Suprapubic skin (tissue), 4 donors: Measurements from ENCODE around the gene SPDYE6. TPM values are rescaled to one million over a fixed set of nuclear protein-coding genes. Genes with fewer than 3 reads are reported as not detected.
A peak's percentile ranks its signal among the peaks of the same experiment; 100 is the strongest.
"Not testable (repeated sequence)": the region's sequence is repeated elsewhere in the genome, so short reads cannot be mapped to it uniquely, and the experiment has no call there.

Source experiments
- DNase-seq, 2 donors: peaks; one replicate each; pipeline ENCODE4 v3.0.0-alpha.2; 2019; ENCODE audit warnings: low spot score in 2 of 2
- H3K27ac ChIP-seq: fragments of 200-600 bp; sonication (generic); one replicate; pipeline ENCODE4 v1.5.1; 2019
- H3K27me3 ChIP-seq: fragments of 200-600 bp; sonication (generic); one replicate; pipeline ENCODE4 v1.5.1; 2019
- H3K36me3 ChIP-seq: fragments of 200-600 bp; sonication (generic); one replicate; pipeline ENCODE4 v1.5.1; 2019
- H3K4me1 ChIP-seq: fragments of 200-600 bp; sonication (generic); one replicate; pipeline ENCODE4 v1.5.1; 2019
- H3K4me3 ChIP-seq: fragments of 200-600 bp; sonication (generic); one replicate; pipeline ENCODE4 v1.5.1; 2019; ENCODE audit warnings: mild to moderate bottlenecking
- H3K9me3 ChIP-seq: fragments of 200-600 bp; sonication (generic); one replicate; pipeline ENCODE4 v1.5.1; 2019
- CTCF ChIP-seq, 2 donors: fragments of 200-600 bp in 1 of 2; fragments of 450-650 bp in 1 of 2; sonication (generic) in 1 of 2; IDR thresholded peaks; one replicate each; pipeline ENCODE4 v1.5.1; 2016 to 2019; ENCODE audit warnings: antibody characterized with exemption in 2 of 2, mild to moderate bottlenecking in 1 of 2, moderate library complexity in 1 of 2
- EP300 ChIP-seq: sonication (generic); formaldehyde crosslinking; IDR thresholded peaks from one replicate; pipeline ENCODE4 v1.6.1; 2017; ENCODE audit warnings: antibody characterized with exemption
- POLR2A ChIP-seq, 2 donors: fragments of 450-650 bp; IDR thresholded peaks; one replicate each; pipeline ENCODE4 v1.6.1; 2017; ENCODE audit warnings: antibody characterized with exemption in 2 of 2, mild to moderate bottlenecking in 2 of 2, moderate library complexity in 2 of 2
- POLR2AphosphoS5 ChIP-seq, 3 donors: sonication (generic); formaldehyde crosslinking; IDR thresholded peaks; one replicate each; pipeline ENCODE4 v1.6.1; 2017; ENCODE audit warnings: antibody characterized with exemption in 3 of 3
- WGBS: methylation state at CpG from one replicate; pipeline ENCODE4 v1.1.5; 2018; 5-methylcytosine and 5-hydroxymethylcytosine counted together
- total RNA-seq, 4 donors: library from RNA; depleted of rRNA; stranded (reverse); fragments of >200 nt; gene quantifications; one replicate each; pipeline ENCODE4 v1.1.0, GENCODE V29; 2016

Gene SPDYE6
- total RNA-seq, 4 donors from 2014 or later: not detected

GRCh38 chr7:102326157-102326889, 29.9 kb downstream of the SPDYE6 start:
- 84% methylated on average over 11 of the region's 11 CpGs for WGBS
- no peak for DNase-seq

GRCh38 chr7:102325106-102325505, 31.1 kb downstream of the SPDYE6 start:
- H3K9me3 ChIP-seq, H3K27ac ChIP-seq, H3K36me3 ChIP-seq, DNase-seq, H3K4me1 ChIP-seq, H3K4me3 ChIP-seq: not testable (repeated sequence)
- H3K27me3 ChIP-seq: peaks cover 17% of the 10 kb centered on the region
- WGBS: 92% methylated on average over 11 of the region's 11 CpGs

More at GRCh38 chr7:102326157-102326889, 29.9 kb downstream of the SPDYE6 start:
- Histone ChIP-seq H3K9me3 (no peaks in the 10 kb centered on the region), H3K27me3 (peaks cover 17% of the 10 kb centered on the region), H3K27ac (no peak overlapping the region), H3K4me1 (peaks cover 4% of the 10 kb centered on the region), H3K36me3 (no peaks in the 10 kb centered on the region), H3K4me3 (no peak overlapping the region)
- no peak for TF ChIP-seq CTCF (IDR thresholded peaks at IDR 0.05)
- TF ChIP-seq POLR2AphosphoS5 (IDR thresholded peaks at IDR 0.05): no peak
- TF ChIP-seq POLR2A (IDR thresholded peaks at IDR 0.05): no peak
- no peak for TF ChIP-seq EP300

GRCh38 chr7:102323914-102324195, 32.4 kb downstream of the SPDYE6 start:
- WGBS: 81% methylated on average over 4 of the region's 5 CpGs

GRCh38 chr7:102322202-102322715, 34.0 kb downstream of the SPDYE6 start:
- peaks cover 15% of the 10 kb centered on the region for H3K27me3 ChIP-seq
- no peak for TF ChIP-seq CTCF (IDR thresholded peaks at IDR 0.05)
- no peak for TF ChIP-seq EP300
- no peak for TF ChIP-seq POLR2A (IDR thresholded peaks at IDR 0.05)
- no peak for TF ChIP-seq POLR2AphosphoS5 (IDR thresholded peaks at IDR 0.05)
- no peaks in the 10 kb centered on the region for H3K9me3 ChIP-seq
- 56% methylated on average over 8 of the region's 8 CpGs for WGBS
- H3K4me3 ChIP-seq: no peak overlapping the region
- no peak overlapping the region for H3K27ac ChIP-seq
- DNase-seq: peak in 1 of 2 donors; percentile 36
- peaks cover 9% of the 10 kb centered on the region for H3K4me1 ChIP-seq
- peaks cover 2% of the 10 kb centered on the region for H3K36me3 ChIP-seq

More at GRCh38 chr7:102323914-102324195, 32.4 kb downstream of the SPDYE6 start:
- no peak for TF ChIP-seq POLR2A (IDR thresholded peaks at IDR 0.05)
- no peak for TF ChIP-seq POLR2AphosphoS5 (IDR thresholded peaks at IDR 0.05)
- no peak for TF ChIP-seq CTCF (IDR thresholded peaks at IDR 0.05)
- no peak for TF ChIP-seq EP300
- Histone ChIP-seq H3K4me1 (peaks cover 9% of the 10 kb centered on the region), H3K27ac (no peak overlapping the region), H3K27me3 (peaks cover 15% of the 10 kb centered on the region), H3K9me3 (no peaks in the 10 kb centered on the region), H3K4me3 (no peak overlapping the region), H3K36me3 (no peaks in the 10 kb centered on the region)
- DNase-seq: no peak

GRCh38 chr7:102321351-102322201, 34.7 kb downstream of the SPDYE6 start:
- WGBS: 41% methylated on average over 20 of the region's 73 CpGs
- peak overlapping the region; percentile 26 for H3K27ac ChIP-seq
- peak overlapping the region; percentile 19 for H3K4me3 ChIP-seq
- TF ChIP-seq EP300 (no peak), CTCF (IDR thresholded peaks at IDR 0.05) (no peak), POLR2AphosphoS5 (IDR thresholded peaks at IDR 0.05) (no peak), POLR2A (IDR thresholded peaks at IDR 0.05) (no peak)
- DNase-seq: peak; percentile 52 to 57
- peaks cover 11% of the 10 kb centered on the region for H3K27me3 ChIP-seq
- no peaks in the 10 kb centered on the region for H3K9me3 ChIP-seq
- H3K4me1 ChIP-seq: peaks cover 9% of the 10 kb centered on the region
- H3K36me3 ChIP-seq: peaks cover 2% of the 10 kb centered on the region
